ENCODE data around the gene SMIM22. TPM values are rescaled to one million over a fixed set of nuclear protein-coding genes. Genes with fewer than 3 reads are reported as not detected.

SMIM22 gene
- total and polyA plus RNA-seq, 4 donors, result 0.49 to 1.2 (median 0.72) TPM; not detected in 1

DNA sequence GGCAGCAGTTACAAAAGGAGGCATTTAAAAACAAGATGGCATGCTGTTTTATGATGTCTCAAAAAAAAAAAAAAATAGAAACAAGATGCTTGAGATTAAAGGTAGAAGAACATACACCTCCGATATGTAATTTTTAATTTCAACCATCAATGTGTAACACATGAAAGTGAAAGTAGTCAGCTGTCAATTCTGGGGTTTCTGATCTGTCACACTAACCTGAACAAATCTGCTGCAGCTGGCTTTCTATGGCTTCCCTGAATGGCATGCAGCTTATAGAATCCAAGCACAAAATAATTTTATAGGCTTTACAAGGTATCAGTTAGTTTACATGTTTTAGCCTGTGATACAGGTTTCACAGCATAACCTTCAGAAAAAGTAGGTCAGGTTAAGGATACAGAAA is 38.4 kb downstream of the SMIM22 start:
- no peak overlapping the region for H3K9ac ChIP-seq (ENCODE audit: low read depth in 1 of 2, low read length in 2 of 2)
- H3K27ac ChIP-seq (ENCODE audit: low read depth in 1 of 2, low read length in 2 of 2), result no peak overlapping the region
- H3K27me3 ChIP-seq (ENCODE audit: control insufficient read depth in 4 of 4, insufficient read depth in 4 of 4, low read length in 3 of 4), result no peaks in the 10 kb centered on the region
- no peak overlapping the region for H3K4me3 ChIP-seq (ENCODE audit: low read depth in 1 of 3, low read length in 3 of 3)
- H3K9me3 ChIP-seq (ENCODE audit: control insufficient read depth in 4 of 4, low read length in 3 of 4), result no peaks in the 10 kb centered on the region
- DNase-seq (ENCODE audit: low spot score), result no peak
- no peaks in the 10 kb centered on the region for H3K4me1 ChIP-seq (ENCODE audit: control insufficient read depth in 4 of 4, insufficient read depth in 4 of 4, low read length in 3 of 4)
- peaks cover 14 to 55% (median 36%) of the 10 kb centered on the region in 4 donors for H3K36me3 ChIP-seq (ENCODE audit: control insufficient read depth in 4 of 4, insufficient read depth in 3 of 4, low read depth in 1 of 4, low read length in 3 of 4)
- 91% methylated on average over 1 of the region's 1 CpG for WGBS
- no peak for TF ChIP-seq RXRA (IDR thresholded peaks at IDR 0.05)
- no peak for TF ChIP-seq RAD21 (IDR thresholded peaks at IDR 0.05)

DNA sequence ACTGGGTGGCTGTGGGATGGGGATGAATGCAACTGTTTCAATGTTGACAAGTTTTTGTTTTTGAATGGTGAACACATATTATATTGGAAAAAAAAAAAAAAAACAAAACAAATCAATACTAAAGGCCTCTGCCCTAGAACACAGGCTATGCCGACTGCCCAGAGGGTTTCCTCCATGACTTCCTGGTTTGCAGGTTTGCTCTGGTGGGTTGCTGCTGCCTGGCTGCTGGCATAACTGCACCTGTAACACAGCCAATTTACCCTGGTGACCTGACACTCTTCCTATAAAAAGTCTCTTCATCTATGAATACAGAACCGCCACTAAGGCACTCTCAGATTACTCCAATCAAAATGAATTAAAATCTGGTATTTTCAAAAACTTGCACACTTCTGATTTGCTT is 41.6 kb downstream of the SMIM22 start:
- no peak overlapping the region for H3K9ac ChIP-seq (ENCODE audit: low read depth in 1 of 2, low read length in 2 of 2)
- no peak overlapping the region for H3K4me3 ChIP-seq (ENCODE audit: low read depth in 1 of 3, low read length in 3 of 3)
- no peaks in the 10 kb centered on the region for H3K4me1 ChIP-seq (ENCODE audit: control insufficient read depth in 4 of 4, insufficient read depth in 4 of 4, low read length in 3 of 4)
- 65% methylated on average over 2 of the region's 2 CpGs for WGBS
- no peak for TF ChIP-seq HNF4G (IDR thresholded peaks at IDR 0.05)
- TF ChIP-seq, protein P1, sequence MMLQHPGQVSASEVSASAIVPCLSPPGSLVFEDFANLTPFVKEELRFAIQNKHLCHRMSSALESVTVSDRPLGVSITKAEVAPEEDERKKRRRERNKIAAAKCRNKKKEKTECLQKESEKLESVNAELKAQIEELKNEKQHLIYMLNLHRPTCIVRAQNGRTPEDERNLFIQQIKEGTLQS (IDR thresholded peaks at IDR 0.05), result no peak
- no peak for TF ChIP-seq JUND (IDR thresholded peaks at IDR 0.05)
- no peak for TF ChIP-seq NR2F2 (IDR thresholded peaks at IDR 0.05)
- TF ChIP-seq, protein P2, sequence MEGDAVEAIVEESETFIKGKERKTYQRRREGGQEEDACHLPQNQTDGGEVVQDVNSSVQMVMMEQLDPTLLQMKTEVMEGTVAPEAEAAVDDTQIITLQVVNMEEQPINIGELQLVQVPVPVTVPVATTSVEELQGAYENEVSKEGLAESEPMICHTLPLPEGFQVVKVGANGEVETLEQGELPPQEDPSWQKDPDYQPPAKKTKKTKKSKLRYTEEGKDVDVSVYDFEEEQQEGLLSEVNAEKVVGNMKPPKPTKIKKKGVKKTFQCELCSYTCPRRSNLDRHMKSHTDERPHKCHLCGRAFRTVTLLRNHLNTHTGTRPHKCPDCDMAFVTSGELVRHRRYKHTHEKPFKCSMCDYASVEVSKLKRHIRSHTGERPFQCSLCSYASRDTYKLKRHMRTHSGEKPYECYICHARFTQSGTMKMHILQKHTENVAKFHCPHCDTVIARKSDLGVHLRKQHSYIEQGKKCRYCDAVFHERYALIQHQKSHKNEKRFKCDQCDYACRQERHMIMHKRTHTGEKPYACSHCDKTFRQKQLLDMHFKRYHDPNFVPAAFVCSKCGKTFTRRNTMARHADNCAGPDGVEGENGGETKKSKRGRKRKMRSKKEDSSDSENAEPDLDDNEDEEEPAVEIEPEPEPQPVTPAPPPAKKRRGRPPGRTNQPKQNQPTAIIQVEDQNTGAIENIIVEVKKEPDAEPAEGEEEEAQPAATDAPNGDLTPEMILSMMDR (IDR thresholded peaks at IDR 0.05; ENCODE audit: low read depth, low read length, missing input control), result no peak
- no peaks in the 10 kb centered on the region for H3K27me3 ChIP-seq (ENCODE audit: control insufficient read depth in 4 of 4, insufficient read depth in 4 of 4, low read length in 3 of 4)
- no peaks in the 10 kb centered on the region for H3K9me3 ChIP-seq (ENCODE audit: control insufficient read depth in 4 of 4, low read length in 3 of 4)
- DNase-seq (ENCODE audit: low spot score), result no peak
- no peak overlapping the region for H3K27ac ChIP-seq (ENCODE audit: low read depth in 1 of 2, low read length in 2 of 2)
- peaks cover 12 to 57% (median 34%) of the 10 kb centered on the region in 4 donors for H3K36me3 ChIP-seq (ENCODE audit: control insufficient read depth in 4 of 4, insufficient read depth in 3 of 4, low read depth in 1 of 4, low read length in 3 of 4)

DNA sequence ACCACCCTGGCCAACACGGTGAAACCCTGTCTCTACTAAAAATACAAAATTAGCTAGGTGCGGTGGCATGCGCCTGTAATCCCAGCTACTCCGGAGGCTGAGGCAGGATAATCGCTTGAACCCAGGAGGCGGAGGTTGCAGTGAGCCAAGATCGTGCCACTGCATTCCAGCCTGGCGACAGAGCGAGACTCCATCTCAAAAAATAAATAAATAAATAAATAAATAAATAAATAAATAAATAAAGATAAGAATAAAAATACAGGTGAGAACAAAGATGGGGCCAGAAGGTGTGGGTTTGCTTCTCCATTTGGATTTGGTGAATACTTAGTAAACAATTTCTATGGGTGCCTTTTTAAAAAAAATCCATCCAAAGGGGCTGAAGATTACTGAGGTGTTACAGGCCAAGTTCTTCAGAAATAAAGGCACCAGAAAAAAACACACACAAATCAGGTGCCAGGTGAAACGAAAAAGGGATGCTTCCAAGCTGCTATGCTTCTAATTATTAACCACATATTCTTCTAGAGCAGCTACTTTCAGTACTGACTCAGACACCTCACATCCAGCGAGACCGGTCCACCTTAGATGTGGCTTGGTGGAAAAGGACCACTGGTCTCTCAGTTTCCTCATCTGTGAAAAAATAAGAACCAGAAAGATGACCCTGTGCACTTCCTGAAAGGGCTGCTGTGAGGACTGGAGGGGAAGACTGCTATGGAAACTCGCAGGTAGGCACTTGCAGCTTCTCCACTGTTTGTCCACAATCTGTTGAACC is 42.7 kb downstream of the SMIM22 start:
- Histone ChIP-seq H3K36me3 (ENCODE audit: control insufficient read depth in 4 of 4, insufficient read depth in 3 of 4, low read depth in 1 of 4, low read length in 3 of 4) (peaks cover 10 to 54% (median 29%) of the 10 kb centered on the region in 4 donors), H3K27me3 (ENCODE audit: control insufficient read depth in 4 of 4, insufficient read depth in 4 of 4, low read length in 3 of 4) (no peaks in the 10 kb centered on the region)
- WGBS, result 90% methylated on average over 13 of the region's 13 CpGs

More for the DNA sequence above, 42.7 kb downstream of the SMIM22 start:
- no peak overlapping the region for H3K4me3 ChIP-seq (ENCODE audit: low read depth in 1 of 3, low read length in 3 of 3)
- H3K9me3 ChIP-seq (ENCODE audit: control insufficient read depth in 4 of 4, low read length in 3 of 4), result no peaks in the 10 kb centered on the region
- no peak overlapping the region for H3K9ac ChIP-seq (ENCODE audit: low read depth in 1 of 2, low read length in 2 of 2)
- H3K4me1 ChIP-seq (ENCODE audit: control insufficient read depth in 4 of 4, insufficient read depth in 4 of 4, low read length in 3 of 4), result no peaks in the 10 kb centered on the region
- DNase-seq (ENCODE audit: low spot score), result no peak
- no peak for TF ChIP-seq SP1 (IDR thresholded peaks at IDR 0.05)
- TF ChIP-seq NR2F2 (IDR thresholded peaks at IDR 0.05), result no peak
- TF ChIP-seq, protein P1 (IDR thresholded peaks at IDR 0.05), result no peak
- TF ChIP-seq RAD21 (IDR thresholded peaks at IDR 0.05), result no peak
- no peak for TF ChIP-seq EGR1 (IDR thresholded peaks at IDR 0.05; ENCODE audit: low read depth in 2 of 2)
- no peak for TF ChIP-seq FOXA1 (IDR thresholded peaks at IDR 0.05)
- TF ChIP-seq RXRA (IDR thresholded peaks at IDR 0.05), result no peak
- TF ChIP-seq, protein P2 (IDR thresholded peaks at IDR 0.05; ENCODE audit: low read depth, low read length, missing input control), result no peak
- TF ChIP-seq GABPA (IDR thresholded peaks at IDR 0.05 in 1 of 2, conservative IDR thresholded peaks at IDR 0.05 in 1 of 2), result no peak
- no peak for TF ChIP-seq HNF4A (conservative IDR thresholded peaks at IDR 0.05)
- TF ChIP-seq TAF1 (conservative IDR thresholded peaks at IDR 0.05), result no peak
- no peak overlapping the region for H3K27ac ChIP-seq (ENCODE audit: low read depth in 1 of 2, low read length in 2 of 2)

All from liver (tissue), 9 donors.